KOPT-K1 (cell line): ENCODE measurements around the gene MMP12.
"Not testable (repeated sequence)": the region's sequence is repeated elsewhere in the genome, so short reads cannot be mapped to it uniquely, and the experiment has no call there.

Experiments
- H3K27ac ChIP-seq: fragments of 200-600 bp; sonication (generic); 2 replicates; pipeline ENCODE4 v1.5.1; 2016; ENCODE audit warnings: antibody characterized with exemption, mild to moderate bottlenecking, low read depth, low read length; ENCODE audit not compliant: poor library complexity, severe bottlenecking
- H3K36me3 ChIP-seq: fragments of 200-600 bp; sonication (generic); 2 replicates; pipeline ENCODE4 v1.5.1; 2017; ENCODE audit warnings: antibody characterized with exemption, mild to moderate bottlenecking, low read length, moderate library complexity; ENCODE audit not compliant: insufficient read depth
- H3K9me3 ChIP-seq: fragments of 200-600 bp; sonication (generic); 2 replicates; pipeline ENCODE4 v1.5.1; 2017; ENCODE audit warnings: antibody characterized with exemption, low read length, mild to moderate bottlenecking; ENCODE audit not compliant: insufficient read depth, poor library complexity, severe bottlenecking

MMP12 gene

GRCh38 chr11:102878595-102878994, 3.8 kb upstream of the MMP12 start:
- no peak overlapping the region for H3K27ac ChIP-seq
- no peaks in the 10 kb centered on the region for H3K9me3 ChIP-seq
- H3K36me3 ChIP-seq, result no peaks in the 10 kb centered on the region

- H3K36me3 ChIP-seq, H3K27ac ChIP-seq, H3K9me3 ChIP-seq: not testable (repeated sequence)
Observed at GRCh38 chr11:102869354-102869964, 5.3 kb downstream of the MMP12 start.

GRCh38 chr11:102868339-102868738, 6.4 kb downstream of the MMP12 start:
- Histone ChIP-seq H3K27ac (no peak overlapping the region), H3K36me3 (no peaks in the 10 kb centered on the region), H3K9me3 (no peaks in the 10 kb centered on the region)

GRCh38 chr11:102864724-102865123, 10.1 kb downstream of the MMP12 start:
- H3K27ac ChIP-seq, result no peak overlapping the region
- no peaks in the 10 kb centered on the region for H3K9me3 ChIP-seq
- H3K36me3 ChIP-seq, result no peaks in the 10 kb centered on the region

GRCh38 chr11:102853956-102854355, 20.8 kb downstream of the MMP12 start:
- no peak overlapping the region for H3K27ac ChIP-seq
- H3K9me3 ChIP-seq, result no peaks in the 10 kb centered on the region
- H3K36me3 ChIP-seq, result no peaks in the 10 kb centered on the region

- no peaks in the 10 kb centered on the region for H3K36me3 ChIP-seq
- no peak overlapping the region for H3K27ac ChIP-seq
- no peaks in the 10 kb centered on the region for H3K9me3 ChIP-seq
Observed at GRCh38 chr11:102853055-102853454, 21.7 kb downstream of the MMP12 start.

- no peaks in the 10 kb centered on the region for H3K36me3 ChIP-seq
- H3K9me3 ChIP-seq, result no peaks in the 10 kb centered on the region
- H3K27ac ChIP-seq, result no peak overlapping the region
Observed at GRCh38 chr11:102850973-102851745, 23.6 kb downstream of the MMP12 start.

GRCh38 chr11:102849311-102849710, 25.5 kb downstream of the MMP12 start:
- no peaks in the 10 kb centered on the region for H3K36me3 ChIP-seq
- no peak overlapping the region for H3K27ac ChIP-seq
- no peaks in the 10 kb centered on the region for H3K9me3 ChIP-seq

- Histone ChIP-seq H3K36me3 (no peaks in the 10 kb centered on the region), H3K9me3 (no peaks in the 10 kb centered on the region), H3K27ac (no peak overlapping the region)
Observed at GRCh38 chr11:102846292-102846691, 28.5 kb downstream of the MMP12 start.

GRCh38 chr11:102843489-102843888, 31.3 kb downstream of the MMP12 start, which contains the start of gene MMP3:
Gene MMP3 (minus strand): TSS chr11:102843609. CDS start chr11:102843546, 63 bp downstream.
- no peak within 1 kb of the TSS for H3K27ac ChIP-seq
- H3K36me3 ChIP-seq, result no peaks in the 10 kb centered on the region
- H3K9me3 ChIP-seq, result no peaks in the 10 kb centered on the region

- Histone ChIP-seq H3K36me3 (no peaks in the 10 kb centered on the region), H3K9me3 (no peaks in the 10 kb centered on the region), H3K27ac (no peak overlapping the region)
Observed at GRCh38 chr11:102842930-102843329, 31.9 kb downstream of the MMP12 start.

GRCh38 chr11:102840018-102840417, 34.8 kb downstream of the MMP12 start:
- Histone ChIP-seq H3K27ac (no peak overlapping the region), H3K9me3 (no peaks in the 10 kb centered on the region), H3K36me3 (no peaks in the 10 kb centered on the region)

- Histone ChIP-seq H3K27ac (no peak overlapping the region), H3K9me3 (no peaks in the 10 kb centered on the region), H3K36me3 (no peaks in the 10 kb centered on the region)
Observed at GRCh38 chr11:102837646-102838045, 37.1 kb downstream of the MMP12 start.

GRCh38 chr11:102837156-102837555, 37.6 kb downstream of the MMP12 start:
- Histone ChIP-seq H3K27ac (no peak overlapping the region), H3K36me3 (no peaks in the 10 kb centered on the region), H3K9me3 (no peaks in the 10 kb centered on the region)

GRCh38 chr11:102836290-102836875, 38.4 kb downstream of the MMP12 start:
- H3K36me3 ChIP-seq, result no peaks in the 10 kb centered on the region
- no peaks in the 10 kb centered on the region for H3K9me3 ChIP-seq
- no peak overlapping the region for H3K27ac ChIP-seq
